AG10803 (cell line): ENCODE data around the gene SELENOS.

Experiments used
- DNase-seq: peaks from one replicate; pipeline ENCODE4 v3.0.0; 2010; ENCODE audit warnings: low read depth
- H3K4me3 ChIP-seq: 2 replicates; pipeline ENCODE4 v1.5.1; 2011; ENCODE audit warnings: mild to moderate bottlenecking, low read length, control low read depth
- CTCF ChIP-seq: conservative IDR thresholded peaks from 2 replicates; pipeline ENCODE4 v1.5.1; 2011; ENCODE audit warnings: mild to moderate bottlenecking, low read length, control low read depth, inconsistent platforms

The SELENOS gene

GRCh38 chr15:101316529-101316928, 39.2 kb upstream of the SELENOS start:
- no peak for TF ChIP-seq CTCF
- H3K4me3 ChIP-seq: no peak overlapping the region
- no peak for DNase-seq

GRCh38 chr15:101315736-101316135, 38.5 kb upstream of the SELENOS start:
- no peak overlapping the region for H3K4me3 ChIP-seq
- DNase-seq: no peak
- no peak for TF ChIP-seq CTCF

GRCh38 chr15:101314336-101315125, 37.2 kb upstream of the SELENOS start:
- no peak for TF ChIP-seq CTCF
- no peak overlapping the region for H3K4me3 ChIP-seq
- no peak for DNase-seq

- no peak for TF ChIP-seq CTCF
- H3K4me3 ChIP-seq: no peak overlapping the region
- no peak for DNase-seq
Measured at GRCh38 chr15:101313041-101313761, 35.9 kb upstream of the SELENOS start.

- TF ChIP-seq CTCF: no peak
- DNase-seq: no peak
- H3K4me3 ChIP-seq: no peak overlapping the region
Measured at GRCh38 chr15:101310508-101310907, 33.2 kb upstream of the SELENOS start.

- no peak for DNase-seq
- no peak for TF ChIP-seq CTCF
- no peak overlapping the region for H3K4me3 ChIP-seq
Measured at GRCh38 chr15:101310161-101310480, 32.8 kb upstream of the SELENOS start.
